NCI-H146 (cell line): ENCODE measurements around the gene PEX3.
"Not testable (repeated sequence)": the region's sequence is repeated elsewhere in the genome, so short reads cannot be mapped to it uniquely, and the experiment has no call there.

ENCODE experiments used
- DNase-seq: peaks from one replicate; lab custom pipeline; 2025; lab: John Stamatoyannopoulos, UW

PEX3 gene

GRCh38 chr6:143506620-143507019 lies 56.0 kb downstream of the PEX3 start:
- no peak for DNase-seq

GRCh38 chr6:143507358-143508145 lies 56.9 kb downstream of the PEX3 start:
- DNase-seq = no peak

GRCh38 chr6:143510326-143510725 lies 59.7 kb downstream of the PEX3 start:
- not testable (repeated sequence) for DNase-seq

GRCh38 chr6:143510991-143511891 lies 60.6 kb downstream of the PEX3 start, which contains the start of gene FUCA2:
Gene FUCA2, minus strand, starts transcription at chr6:143511720. Its CDS starts 86 bp downstream, at chr6:143511634.
- peak; percentile 97 for DNase-seq

- peak; percentile 76 for DNase-seq
Measured at GRCh38 chr6:143513410-143513809, 62.8 kb downstream of the PEX3 start.

- no peak for DNase-seq
Measured at GRCh38 chr6:143515061-143515760, 64.6 kb downstream of the PEX3 start.

- no peak for DNase-seq
Measured at GRCh38 chr6:143515766-143516355, 65.3 kb downstream of the PEX3 start.

- DNase-seq = peak; percentile 81
Measured at GRCh38 chr6:143516690-143517446, 66.3 kb downstream of the PEX3 start.

- DNase-seq = no peak
Measured at GRCh38 chr6:143517447-143517773, 66.8 kb downstream of the PEX3 start.

GRCh38 chr6:143522039-143522600 lies 71.5 kb downstream of the PEX3 start:
- DNase-seq = no peak

- DNase-seq = no peak
Measured at GRCh38 chr6:143525356-143525755, 74.8 kb downstream of the PEX3 start.

GRCh38 chr6:143527677-143528076 lies 77.1 kb downstream of the PEX3 start:
- no peak for DNase-seq

GRCh38 chr6:143528164-143528811 lies 77.7 kb downstream of the PEX3 start:
- DNase-seq = no peak

- peak; percentile 43 for DNase-seq
Measured at GRCh38 chr6:143529095-143529494, 78.5 kb downstream of the PEX3 start.

- DNase-seq = no peak
Measured at GRCh38 chr6:143531720-143532499, 81.3 kb downstream of the PEX3 start.

GRCh38 chr6:143535189-143535614 lies 84.6 kb downstream of the PEX3 start:
- DNase-seq = no peak

- peak; percentile 83 for DNase-seq
Measured at GRCh38 chr6:143536461-143536865, 85.9 kb downstream of the PEX3 start.

GRCh38 chr6:143536866-143537691 lies 86.5 kb downstream of the PEX3 start:
- peak; percentile 89 for DNase-seq

GRCh38 chr6:143538374-143538773 lies 87.8 kb downstream of the PEX3 start:
- no peak for DNase-seq
